Measurements from ENCODE around the gene FMR1NB.
A peak's percentile ranks its signal among the peaks of the same experiment; 100 is the strongest.

The FMR1NB gene, protein sequence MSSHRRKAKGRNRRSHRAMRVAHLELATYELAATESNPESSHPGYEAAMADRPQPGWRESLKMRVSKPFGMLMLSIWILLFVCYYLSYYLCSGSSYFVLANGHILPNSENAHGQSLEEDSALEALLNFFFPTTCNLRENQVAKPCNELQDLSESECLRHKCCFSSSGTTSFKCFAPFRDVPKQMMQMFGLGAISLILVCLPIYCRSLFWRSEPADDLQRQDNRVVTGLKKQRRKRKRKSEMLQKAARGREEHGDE

DNA sequence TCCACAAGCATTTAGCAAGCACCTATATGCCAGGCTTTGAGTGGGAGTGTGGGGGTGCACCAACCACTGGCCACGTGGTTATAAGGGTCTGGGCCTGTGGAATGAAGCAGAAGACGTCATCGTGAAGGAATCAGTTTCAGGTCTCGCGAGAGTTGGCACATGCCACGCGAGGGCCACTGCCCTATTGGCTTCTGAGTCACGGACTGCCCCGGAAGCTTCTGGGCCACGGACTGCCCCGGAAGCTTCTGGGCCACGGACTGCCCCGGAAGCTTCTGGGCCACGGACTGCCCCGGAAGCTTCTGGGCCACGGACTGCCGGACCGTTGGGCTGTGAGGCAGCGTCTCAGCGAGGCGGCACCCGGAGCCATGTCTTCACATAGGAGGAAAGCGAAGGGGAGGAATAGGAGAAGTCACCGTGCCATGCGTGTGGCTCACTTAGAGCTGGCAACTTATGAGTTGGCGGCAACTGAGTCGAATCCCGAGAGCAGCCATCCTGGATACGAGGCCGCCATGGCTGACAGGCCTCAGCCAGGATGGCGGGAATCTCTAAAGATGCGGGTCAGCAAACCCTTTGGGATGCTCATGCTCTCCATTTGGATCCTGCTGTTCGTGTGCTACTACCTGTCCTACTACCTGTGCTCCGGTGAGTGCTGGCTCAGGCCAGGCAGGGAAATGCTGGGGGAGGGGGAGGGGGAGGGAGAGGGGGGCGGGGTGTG is at the start of gene FMR1NB:
Gene FMR1NB (plus strand): TSS at position 300 of the 715 bp plus-strand sequence. CDS start 66 bp downstream, at position 366.
- DNase-seq (ENCODE audit: low read depth, low spot score): no peak

DNA sequence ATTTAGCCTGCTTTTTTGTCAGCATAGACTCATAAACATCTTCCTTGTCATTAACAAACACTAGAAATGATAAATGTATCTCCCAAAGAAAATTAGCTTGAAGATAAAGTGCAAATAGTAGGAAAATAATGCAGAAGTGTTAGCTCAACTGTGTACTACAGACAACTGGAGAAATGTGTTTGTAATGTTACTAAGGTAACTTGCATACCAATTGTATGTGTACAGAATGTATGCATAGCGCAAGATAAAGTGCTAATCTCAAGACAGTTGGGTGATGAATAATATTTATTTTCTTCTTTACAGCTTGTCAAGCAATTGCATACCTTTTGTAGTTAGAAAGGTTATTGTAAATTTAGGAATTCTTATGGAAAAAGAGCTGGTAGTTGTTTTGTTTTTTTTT is 47.3 kb upstream of the FMR1NB start:
- no peak for DNase-seq (ENCODE audit: low read depth, low spot score)

DNA sequence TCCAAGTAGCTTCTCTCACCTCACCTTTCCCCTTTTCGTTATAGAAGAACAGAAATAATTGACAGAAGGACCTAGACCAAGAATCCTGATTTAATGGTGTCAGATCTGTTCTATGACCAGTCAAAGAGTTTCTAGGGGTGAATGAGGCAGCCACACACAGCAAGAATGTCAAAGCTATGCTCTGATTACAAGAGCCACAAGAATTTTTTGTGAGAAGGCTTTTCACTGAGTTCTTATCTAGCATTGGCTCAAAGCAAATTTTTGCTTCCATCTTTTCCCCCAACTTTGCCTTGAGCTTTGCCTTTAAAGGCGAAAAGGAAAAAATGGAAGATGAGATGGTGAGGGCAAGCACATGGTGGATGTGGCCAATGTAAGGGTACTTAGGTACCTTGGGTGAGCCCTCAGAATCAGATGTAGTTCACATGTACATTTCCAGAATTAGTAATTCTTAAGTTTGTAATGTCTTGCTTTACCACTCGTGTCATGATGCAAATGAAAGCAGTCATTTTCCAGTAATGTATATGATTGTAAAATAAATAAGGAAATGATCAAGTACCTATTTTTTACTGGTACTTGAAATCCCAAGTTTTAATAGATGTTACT is 45.9 kb upstream of the FMR1NB start:
- no peak for DNase-seq (ENCODE audit: low read depth, low spot score)

DNA sequence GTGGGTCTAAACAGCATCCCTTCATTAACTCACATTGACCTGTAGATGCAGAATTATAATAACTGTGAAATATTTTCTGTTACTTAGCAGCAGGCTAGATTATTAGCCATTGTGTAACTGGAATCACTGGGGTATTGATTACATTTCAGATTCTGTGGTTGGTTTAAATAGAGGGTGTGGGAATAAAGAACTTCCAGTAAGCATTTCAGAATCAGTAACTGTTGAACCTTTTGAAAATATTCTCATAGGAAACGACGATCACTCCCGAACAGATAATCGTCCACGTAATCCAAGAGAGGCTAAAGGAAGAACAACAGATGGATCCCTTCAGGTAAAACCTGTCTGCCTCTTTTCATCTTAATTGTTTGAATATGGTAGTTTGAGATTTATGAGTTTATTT is 35.9 kb upstream of the FMR1NB start:
- no peak for DNase-seq (ENCODE audit: low read depth, low spot score)

DNA sequence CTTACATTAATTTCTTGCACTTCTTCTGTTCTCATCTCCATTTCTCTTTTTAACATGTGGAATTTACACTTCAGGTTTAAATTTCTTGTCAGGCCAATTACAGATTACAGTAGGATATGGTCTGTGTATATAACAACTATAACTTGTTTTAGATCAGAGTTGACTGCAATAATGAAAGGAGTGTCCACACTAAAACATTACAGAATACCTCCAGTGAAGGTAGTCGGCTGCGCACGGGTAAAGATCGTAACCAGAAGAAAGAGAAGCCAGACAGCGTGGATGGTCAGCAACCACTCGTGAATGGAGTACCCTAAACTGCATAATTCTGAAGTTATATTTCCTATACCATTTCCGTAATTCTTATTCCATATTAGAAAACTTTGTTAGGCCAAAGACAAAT is 32.6 kb upstream of the FMR1NB start:
- DNase-seq (ENCODE audit: low read depth, low spot score): no peak

DNA sequence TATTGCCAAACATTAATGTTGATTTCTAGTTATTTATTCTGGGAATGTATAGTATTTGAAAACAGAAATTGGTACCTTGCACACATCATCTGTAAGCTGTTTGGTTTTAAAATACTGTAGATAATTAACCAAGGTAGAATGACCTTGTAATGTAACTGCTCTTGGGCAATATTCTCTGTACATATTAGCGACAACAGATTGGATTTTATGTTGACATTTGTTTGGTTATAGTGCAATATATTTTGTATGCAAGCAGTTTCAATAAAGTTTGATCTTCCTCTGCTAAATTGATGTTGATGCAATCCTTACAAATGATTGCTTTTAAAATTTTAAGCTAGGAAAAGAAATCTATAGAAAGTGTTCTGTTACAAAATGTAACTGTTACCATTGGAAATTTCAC is 30.8 kb upstream of the FMR1NB start:
- DNase-seq (ENCODE audit: low read depth, low spot score): no peak

DNA sequence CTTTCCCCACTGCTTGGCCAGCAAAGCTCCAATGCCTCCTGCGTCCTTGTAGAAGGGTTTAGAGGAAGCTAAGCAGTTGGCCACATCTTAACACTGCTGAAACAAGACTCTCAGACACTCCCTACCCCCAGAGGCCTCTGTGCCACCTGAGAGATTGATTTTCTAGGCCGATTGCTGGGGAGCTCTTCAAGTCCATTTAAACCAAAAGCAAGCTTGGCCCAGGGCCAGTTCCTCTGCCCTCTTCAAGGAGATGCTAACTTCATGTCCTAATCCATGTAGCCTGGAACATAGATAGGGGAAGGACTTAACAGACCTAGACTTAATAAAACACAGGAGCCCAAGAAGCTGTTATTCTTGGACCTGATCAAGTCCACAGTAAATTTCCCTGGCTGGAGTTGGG is 27.2 kb upstream of the FMR1NB start:
- no peak for DNase-seq (ENCODE audit: low read depth, low spot score)

DNA sequence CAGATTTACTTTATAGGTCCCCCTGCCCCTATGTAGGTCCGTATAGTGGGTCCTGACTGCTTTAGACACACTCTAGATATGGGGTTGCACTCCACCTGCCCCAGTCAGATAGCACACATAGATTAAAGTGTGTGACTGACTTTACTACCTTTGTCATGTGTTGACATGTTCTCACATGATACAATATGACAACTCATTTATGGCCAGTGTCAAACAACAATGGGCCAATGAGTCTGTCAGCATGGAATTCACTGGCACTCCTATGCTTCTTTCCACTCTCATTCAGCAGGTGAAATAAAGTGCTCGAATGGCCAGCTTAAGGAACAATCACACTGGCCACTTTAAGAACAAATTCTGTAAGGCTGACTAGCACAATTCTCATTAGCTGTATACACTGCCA is 23.8 kb upstream of the FMR1NB start:
- DNase-seq (ENCODE audit: low read depth, low spot score): no peak

DNA sequence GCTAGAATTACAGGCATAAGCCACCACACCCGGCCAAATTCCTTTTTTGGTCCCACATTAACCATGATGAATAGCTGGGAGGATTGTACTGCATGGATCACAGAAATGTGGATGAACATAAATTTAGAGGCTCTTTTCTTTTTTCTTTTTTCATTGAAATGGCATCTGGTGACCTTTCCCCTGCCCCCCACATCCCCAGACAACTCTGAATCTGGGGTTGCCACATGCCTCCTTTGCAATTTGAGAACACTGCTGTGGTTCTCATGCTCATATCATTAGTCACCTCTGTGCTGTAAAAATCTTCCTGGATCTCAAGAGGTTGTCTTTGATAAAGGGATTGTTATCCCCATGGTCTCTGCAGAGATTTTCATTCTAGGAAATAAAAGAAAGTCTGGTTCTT is 22.8 kb upstream of the FMR1NB start:
- DNase-seq (ENCODE audit: low read depth, low spot score): no peak

DNA sequence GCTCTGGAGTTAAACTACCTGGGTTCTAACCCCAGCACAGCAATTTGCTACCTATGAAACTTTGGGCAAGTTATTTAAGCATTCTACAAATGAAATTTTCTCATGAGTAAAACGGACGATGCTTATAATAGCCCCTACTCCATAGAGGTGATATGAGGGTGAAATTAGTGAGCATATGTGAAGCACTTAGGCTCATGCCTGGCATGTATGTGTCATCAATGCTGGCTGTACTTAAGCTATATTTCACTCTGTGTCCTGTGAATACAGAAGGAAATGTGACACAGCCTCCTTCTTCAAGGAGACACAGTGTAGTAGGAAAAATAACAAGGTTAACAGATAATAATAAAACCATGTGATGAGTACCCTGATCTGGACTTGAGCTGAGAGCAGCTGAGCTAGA is 20.4 kb upstream of the FMR1NB start:
- no peak for DNase-seq (ENCODE audit: low read depth, low spot score)

DNA sequence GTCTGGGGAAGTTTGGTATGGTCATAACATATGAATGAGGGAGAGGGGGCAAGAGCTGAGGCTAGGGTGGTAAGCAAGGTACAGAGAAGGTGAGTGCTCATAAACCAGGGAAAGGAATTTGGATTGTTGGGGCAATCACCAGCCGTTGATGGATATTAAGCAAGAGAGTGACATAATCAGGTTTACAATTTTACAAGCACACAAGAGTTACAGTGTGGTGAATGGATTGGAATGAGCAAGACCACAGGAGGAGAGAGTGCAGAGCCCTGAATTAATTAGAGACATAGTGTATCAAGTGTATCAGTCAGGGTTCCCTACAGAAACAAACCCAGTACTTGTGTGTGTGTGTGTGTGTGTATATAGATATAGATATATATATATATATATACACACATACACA is 18.7 kb upstream of the FMR1NB start:
- no peak for DNase-seq (ENCODE audit: low read depth, low spot score)

DNA sequence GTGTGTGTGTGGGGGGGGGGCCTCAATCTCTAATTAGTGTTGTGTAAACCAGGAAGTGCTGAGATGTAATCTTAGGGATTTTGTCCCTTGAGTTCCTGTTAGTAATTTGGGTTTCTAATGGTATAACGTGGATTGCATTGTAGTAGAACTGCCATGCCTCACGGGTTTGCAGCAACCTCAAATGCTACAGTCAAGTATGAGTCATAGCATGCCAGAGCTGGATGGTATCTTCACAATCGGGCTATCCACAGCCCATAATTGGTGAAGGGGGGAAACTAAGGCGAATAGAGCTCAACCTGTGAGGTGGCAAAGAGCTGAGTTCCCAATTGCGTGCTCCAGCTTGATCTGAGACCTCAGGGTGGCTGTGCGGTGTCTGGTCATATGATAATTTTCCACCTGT is 2.2 kb upstream of the FMR1NB start:
- no peak for DNase-seq (ENCODE audit: low read depth, low spot score)

DNA sequence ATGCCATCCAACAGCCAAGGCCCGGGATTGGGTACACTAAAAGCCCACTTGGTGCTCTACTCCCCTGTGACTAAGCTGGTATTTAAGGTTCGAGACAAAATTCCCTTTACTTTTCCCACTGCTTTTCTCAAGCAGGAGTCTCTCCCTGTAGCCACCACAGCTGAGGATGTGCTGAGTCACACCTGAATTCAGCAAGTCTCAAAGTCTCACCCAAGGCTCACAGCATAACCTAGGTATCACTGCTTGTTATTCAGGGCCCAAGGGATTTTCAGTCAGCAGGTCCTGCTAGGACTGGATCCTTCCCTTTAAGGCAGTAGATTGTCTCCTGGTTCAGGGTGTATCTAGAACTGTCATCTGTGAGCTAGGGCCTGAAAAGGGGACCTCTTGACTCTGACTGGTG is 39.2 kb downstream of the FMR1NB start:
- peak; percentile 4 for DNase-seq (ENCODE audit: low read depth, low spot score)

DNA sequence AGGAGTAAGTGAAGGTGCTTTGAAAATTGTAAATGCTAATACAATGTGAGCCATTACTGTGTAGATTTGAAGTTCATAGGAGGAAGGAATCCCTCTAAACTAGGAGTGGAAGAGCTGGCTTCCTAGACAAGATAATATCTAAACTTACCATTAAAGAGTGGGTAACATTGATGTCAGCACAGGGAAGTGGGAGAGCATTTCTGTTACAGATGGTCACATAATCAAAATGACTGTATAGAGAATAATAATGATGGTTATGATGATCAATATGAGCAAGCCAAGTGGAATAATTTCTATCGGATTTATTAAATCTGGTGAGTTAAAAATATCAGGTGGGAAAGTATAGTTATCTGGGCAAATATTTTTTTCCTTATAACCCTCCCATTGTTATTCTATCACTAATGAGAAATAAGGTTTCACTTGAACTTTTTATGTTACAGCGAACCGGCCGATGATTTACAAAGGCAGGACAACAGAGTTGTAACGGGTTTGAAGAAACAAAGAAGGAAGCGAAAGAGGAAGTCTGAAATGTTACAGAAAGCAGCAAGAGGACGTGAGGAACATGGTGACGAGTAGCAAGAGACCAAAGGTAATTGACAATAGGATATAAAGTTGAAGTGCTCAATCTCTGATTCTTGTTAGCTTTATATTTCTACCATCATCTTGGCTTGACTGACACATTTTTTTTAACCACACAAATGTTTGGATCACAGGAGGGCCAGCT is 43.5 kb downstream of the FMR1NB start:
- DNase-seq (ENCODE audit: low read depth, low spot score): no peak

DNA sequence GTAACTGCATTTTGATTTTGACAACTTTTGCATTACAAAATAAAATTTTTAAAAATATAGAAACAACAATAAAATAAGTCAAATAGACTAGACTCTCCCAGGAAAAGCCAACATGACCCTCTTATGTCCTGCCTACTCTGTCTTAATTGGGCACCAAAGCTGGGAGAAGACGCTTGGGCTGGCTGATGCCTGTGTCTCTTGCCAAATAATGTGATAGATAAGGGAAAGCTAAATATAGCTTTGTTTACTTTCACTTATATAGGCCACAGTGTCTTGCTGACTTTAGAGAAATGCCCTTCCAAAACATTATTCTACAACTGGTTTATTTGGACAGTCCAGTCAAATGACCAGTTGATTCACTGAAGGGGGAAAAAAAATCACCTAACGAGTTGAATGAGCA is 54.2 kb downstream of the FMR1NB start:
- DNase-seq (ENCODE audit: low read depth, low spot score): no peak

DNA sequence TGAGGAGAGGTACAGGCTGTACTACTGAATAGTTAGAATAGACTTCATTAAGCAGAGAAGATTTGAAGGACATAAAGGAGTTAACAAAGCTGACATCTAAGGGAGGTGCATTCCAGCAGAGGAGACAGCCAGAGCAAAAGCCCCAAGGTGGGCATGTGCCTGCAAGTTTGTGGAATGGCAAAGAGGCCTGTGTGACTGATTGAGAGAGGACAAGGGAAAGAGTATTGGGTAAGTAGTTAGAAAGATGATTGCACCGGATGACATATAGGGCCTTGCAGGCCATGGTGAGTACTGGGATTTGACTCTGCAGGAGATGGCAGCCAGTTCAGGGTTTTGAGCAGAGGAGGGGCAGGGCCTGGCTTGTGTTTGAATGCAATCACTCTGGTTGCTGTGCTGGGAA is 55.9 kb downstream of the FMR1NB start:
- no peak for DNase-seq (ENCODE audit: low read depth, low spot score)

DNA sequence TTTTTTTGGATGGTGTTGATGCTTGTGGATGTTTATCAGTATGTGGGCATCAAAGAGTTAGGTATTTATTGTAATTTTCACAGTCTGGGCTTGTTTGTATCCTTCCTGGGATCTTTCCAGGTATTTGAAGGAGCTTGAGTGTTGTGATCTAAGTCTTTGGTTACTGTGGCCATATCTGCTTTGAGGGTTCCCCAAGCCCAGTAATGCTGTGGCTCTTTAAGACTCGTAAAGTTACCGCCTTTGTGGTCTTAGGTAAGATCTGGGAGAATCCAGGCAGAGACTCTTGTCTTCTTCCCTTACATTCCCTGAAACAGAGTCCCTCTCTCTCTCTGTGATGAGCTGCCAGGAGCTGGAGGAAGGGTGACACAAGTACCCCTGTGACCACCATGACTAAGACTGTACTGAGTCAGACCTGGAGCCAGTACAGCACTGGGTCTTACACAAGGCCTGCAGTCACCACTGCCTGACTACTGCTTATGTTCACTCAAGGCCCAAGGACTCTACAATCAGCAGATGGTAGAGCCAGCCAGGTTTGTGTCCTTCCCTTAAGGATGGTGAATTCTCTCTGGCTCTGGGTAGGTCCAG is 62.2 kb downstream of the FMR1NB start:
- DNase-seq (ENCODE audit: low read depth, low spot score): no peak

DNA sequence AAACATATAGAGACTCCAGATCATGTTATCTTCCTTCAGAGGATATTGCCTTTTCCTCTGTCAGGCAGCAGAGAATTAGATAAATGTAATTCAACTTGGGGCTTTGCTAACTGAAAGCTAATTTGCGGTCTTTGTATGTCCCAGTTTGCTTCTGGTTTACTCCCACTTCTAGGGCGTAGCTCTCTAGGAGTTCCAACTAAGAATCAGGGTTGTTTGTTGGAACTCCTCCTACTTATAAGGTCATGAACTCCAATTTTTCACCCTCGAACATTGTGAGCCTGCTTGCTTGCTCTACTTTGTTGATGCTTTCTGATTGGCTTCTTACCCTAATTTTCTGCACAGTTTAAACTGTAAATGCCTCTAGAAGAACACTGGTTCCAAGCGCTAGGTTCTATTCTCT is 66.1 kb downstream of the FMR1NB start:
- DNase-seq (ENCODE audit: low read depth, low spot score): no peak

DNA sequence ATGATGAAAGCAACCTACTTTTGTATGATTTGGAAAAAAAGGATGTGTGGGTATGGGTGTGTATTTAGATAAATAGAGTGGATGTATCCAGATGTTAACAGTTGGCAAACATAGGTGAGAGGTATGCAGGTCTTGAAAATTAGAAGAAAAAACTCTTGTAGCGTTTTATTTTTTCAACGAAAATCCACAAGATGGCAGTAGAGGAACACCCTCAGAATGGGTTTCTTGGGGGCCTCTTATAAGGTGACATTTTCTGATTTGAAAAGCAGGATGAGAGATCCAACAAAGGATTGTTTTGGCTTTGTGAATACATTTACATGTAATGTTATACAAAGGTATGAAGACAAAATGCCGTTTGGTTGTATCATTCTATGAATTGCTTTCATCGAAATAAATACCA is 68.3 kb downstream of the FMR1NB start:
- peak; percentile 61 for DNase-seq (ENCODE audit: low read depth, low spot score)

DNA sequence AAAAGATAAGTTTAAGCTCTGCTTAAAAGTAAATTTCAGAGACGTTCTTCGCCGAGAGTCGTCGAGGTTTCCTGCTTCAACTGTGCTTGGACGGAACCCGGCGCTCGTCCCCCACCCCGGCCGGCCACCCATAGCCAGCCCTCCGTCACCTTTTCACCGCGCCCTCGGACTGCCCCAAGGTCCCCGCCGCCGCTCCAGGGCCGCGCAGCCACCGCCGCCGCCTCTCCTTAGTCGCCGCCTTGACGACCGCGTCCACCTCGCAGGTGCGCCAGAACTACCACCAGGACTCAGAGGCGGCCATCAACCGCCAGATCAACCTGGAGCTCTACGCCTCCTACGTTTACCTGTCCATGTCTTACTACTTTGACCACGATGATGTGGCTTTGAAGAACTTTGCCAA is 70.8 kb downstream of the FMR1NB start:
- DNase-seq (ENCODE audit: low read depth, low spot score): no peak

DNA sequence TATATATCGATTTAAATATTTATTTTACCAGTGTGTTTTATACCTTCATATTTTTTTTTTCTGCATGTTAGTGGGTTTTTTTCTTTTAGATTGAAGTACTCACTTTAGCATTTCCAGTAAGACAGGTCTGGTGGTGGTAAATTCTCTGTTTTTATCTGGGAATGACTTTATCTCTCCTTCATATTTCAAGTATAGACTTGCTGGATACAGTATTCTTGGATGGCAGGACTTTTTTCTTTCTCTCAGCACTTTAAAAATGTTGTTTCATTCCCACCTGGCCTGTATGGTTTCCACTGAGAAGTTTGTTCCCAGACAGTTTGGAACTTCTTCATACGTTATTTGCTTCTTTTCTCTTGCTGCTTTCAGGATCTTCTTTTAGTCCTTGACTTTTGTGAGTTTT is 86.1 kb downstream of the FMR1NB start:
- no peak for DNase-seq (ENCODE audit: low read depth, low spot score)

All from ELF-1 (cell line).